ENCODE results near the gene SNRNP25.

SNRNP25 gene

GRCh38 chr16:72561-73548 lies 19.2 kb downstream of the SNRNP25 start, which contains the start of gene RHBDF1 (continued):
- TF ChIP-seq HIC1 (tag by site-specific recombination; IDR thresholded peaks at IDR 0.05) (peak; percentile 62; the same call in 1 of the 2 replicates), PRDM4 (tag by site-specific recombination; IDR thresholded peaks at IDR 0.05) (peak; percentile 50), ZNF146 (tag by site-specific recombination; IDR thresholded peaks at IDR 0.05) (no peak), SP2 (tag by site-specific recombination; IDR thresholded peaks at IDR 0.05) (peak; percentile 44), ZNF777 (tag by site-specific recombination; IDR thresholded peaks at IDR 0.05; ENCODE audit: borderline replicate concordance) (no peak), ZNF843 (tag by site-specific recombination; IDR thresholded peaks at IDR 0.05) (no peak), TSHZ1 (tag by site-specific recombination; IDR thresholded peaks at IDR 0.05; ENCODE audit: borderline replicate concordance) (no peak), RBAK (tag by site-specific recombination; IDR thresholded peaks at IDR 0.05) (no peak), ZBTB49 (tag by site-specific recombination; IDR thresholded peaks at IDR 0.05; ENCODE audit: low read depth) (no peak), KLF10 (tag by site-specific recombination; IDR thresholded peaks at IDR 0.05) (peak; percentile 97), ZNF214 (tag by site-specific recombination; IDR thresholded peaks at IDR 0.05; ENCODE audit: borderline replicate concordance) (no peak), ZNF621 (tag by site-specific recombination; IDR thresholded peaks at IDR 0.05) (no peak), HOXD13 (CRISPR knock-in tag; IDR thresholded peaks at IDR 0.05; ENCODE audit: borderline replicate concordance) (no peak), ZFP3 (tag by site-specific recombination; IDR thresholded peaks at IDR 0.05; ENCODE audit: low read depth) (no peak), ZBTB7A (tag by site-specific recombination; IDR thresholded peaks at IDR 0.05; ENCODE audit: low read depth) (no peak; the same call in 1 of the 2 replicates), SP7 (tag by site-specific recombination; IDR thresholded peaks at IDR 0.05) (peak; percentile 82), ZNF302 (tag by site-specific recombination; IDR thresholded peaks at IDR 0.05; ENCODE audit: low read depth) (no peak), ZNF354C (tag by site-specific recombination; IDR thresholded peaks at IDR 0.05; ENCODE audit: borderline replicate concordance, low read depth) (no peak), ZIC2 (tag by site-specific recombination; IDR thresholded peaks at IDR 0.05) (peak; percentile 41; the same call in 1 of the 2 replicates), GLI2 (tag by site-specific recombination; IDR thresholded peaks at IDR 0.05; ENCODE audit: borderline replicate concordance, low read depth) (no peak), REST (tag by site-specific recombination; IDR thresholded peaks at IDR 0.05) (no peak), ZNF426 (tag by site-specific recombination; IDR thresholded peaks at IDR 0.05) (no peak), GLIS1 (tag by site-specific recombination; IDR thresholded peaks at IDR 0.05) (peak; percentile 54; the same call in 1 of the 2 replicates), ZNF404 (tag by site-specific recombination; IDR thresholded peaks at IDR 0.05) (no peak)
